AG04449 (cell line): ENCODE data around the gene TJP2.

ENCODE experiments used
- CTCF ChIA-PET: fragments of 350-600 bp; formaldehyde crosslinking; extraction: SDS; loops from one replicate; lab custom pipeline; 2021; ENCODE audit warnings: antibody characterized with exemption; lab: Yijun Ruan, JAX
- POLR2A ChIA-PET: fragments of 400-600, 350-600 bp; formaldehyde crosslinking; extraction: SDS; loops from one replicate; lab custom pipeline; 2020; ENCODE audit warnings: antibody characterized with exemption, inconsistent platforms; lab: Yijun Ruan, JAX
- DNase-seq: peaks from one replicate; pipeline ENCODE4 v3.0.0-alpha.2; 2010; ENCODE audit warnings: low read depth, low spot score
- H3K4me3 ChIP-seq: 2 replicates; pipeline ENCODE4 v1.5.1; 2011; ENCODE audit warnings: low read depth, mild to moderate bottlenecking, control low read depth, low read length
- CTCF ChIP-seq: IDR thresholded peaks from one replicate; pipeline ENCODE4 v1.5.1; 2011; ENCODE audit warnings: mild to moderate bottlenecking, moderate library complexity, low read length, control low read depth, inconsistent platforms; ENCODE audit not compliant: insufficient read depth; ENCODE audit errors: missing control alignments

Gene TJP2

GRCh38 chr9:69223605-69224004 is 49.5 kb downstream of the TJP2 start:
- TF ChIP-seq CTCF = peak; percentile 82
- POLR2A ChIA-PET = no interaction called here
- peak; percentile 38 for DNase-seq
- CTCF ChIA-PET = interaction anchor here (0.7 to 3.1 kb wide), 25 partner anchors 8 to 188 kb away, joined by 3 to 31 read pairs (median 5); partner anchors contain the start of gene FXN
- H3K4me3 ChIP-seq = no peak overlapping the region

GRCh38 chr9:69229367-69229766 is 55.3 kb downstream of the TJP2 start:
- CTCF ChIA-PET = no interaction called here
- TF ChIP-seq CTCF = no peak
- DNase-seq = no peak
- POLR2A ChIA-PET = no interaction called here
- H3K4me3 ChIP-seq = no peak overlapping the region

GRCh38 chr9:69232135-69232534 is 58.1 kb downstream of the TJP2 start:
- no peak overlapping the region for H3K4me3 ChIP-seq
- no peak for DNase-seq
- CTCF ChIA-PET = interaction anchor here (1.5 kb wide), 1 partner anchor 9 kb away, joined by 6 read pairs; no protein-coding TSS in a partner anchor

GRCh38 chr9:69234683-69235082 is 60.6 kb downstream of the TJP2 start:
- H3K4me3 ChIP-seq = no peak overlapping the region
- ChIA-PET POLR2A (no interaction called here), CTCF (interaction anchor here (1.5 kb wide), 1 partner anchor 11 kb away, joined by 3 read pairs; no protein-coding TSS in a partner anchor)
- no peak for TF ChIP-seq CTCF
- DNase-seq = no peak

More at GRCh38 chr9:69232135-69232534, 58.1 kb downstream of the TJP2 start:
- POLR2A ChIA-PET = no interaction called here
- no peak for TF ChIP-seq CTCF

- no peak overlapping the region for H3K4me3 ChIP-seq
- POLR2A ChIA-PET = no interaction called here
- CTCF ChIA-PET = interaction anchor here (1.0 kb wide), 1 partner anchor 9 kb away, joined by 3 read pairs; no protein-coding TSS in a partner anchor
- no peak for TF ChIP-seq CTCF
- no peak for DNase-seq
Measured at GRCh38 chr9:69236188-69236587, 62.1 kb downstream of the TJP2 start.

GRCh38 chr9:69237702-69238295 is 63.7 kb downstream of the TJP2 start:
- no peak for DNase-seq
- H3K4me3 ChIP-seq = no peak overlapping the region
- CTCF ChIA-PET = interaction anchor here (0.7 to 1.3 kb wide), 2 partner anchors 12 to 14 kb away, joined by 3 to 7 read pairs; no protein-coding TSS in a partner anchor
- POLR2A ChIA-PET = no interaction called here
- no peak for TF ChIP-seq CTCF
